Gastrocnemius medialis (tissue), 4 donors: ENCODE measurements around the gene AJM1. TPM values are rescaled to one million over a fixed set of nuclear protein-coding genes. Genes with fewer than 3 reads are reported as not detected.
"Not testable (repeated sequence)": the region's sequence is repeated elsewhere in the genome, so short reads cannot be mapped to it uniquely, and the experiment has no call there.

Experiments
- ATAC-seq, 2 donors: fragments of 150-250 bp; one replicate each; pipeline ENCODE4 v1.9.1; 2016
- DNase-seq, 2 donors: peaks; one replicate each; pipeline ENCODE4 v3.0.0-alpha.2; 2019
- H3K27ac ChIP-seq, 4 donors: fragments of 200-600 bp; sonication (generic); 1 replicate in 1 of 4; 2 replicates in 3 of 4; pipeline ENCODE4 v1.5.1; 2016 to 2018; ENCODE audit warnings: mild to moderate bottlenecking in 2 of 4, moderate library complexity in 1 of 4
- H3K27me3 ChIP-seq, 3 donors: fragments of 200-600 bp; sonication (generic) in 2 of 3; 1 replicate in 1 of 3; 2 replicates in 2 of 3; pipeline versions ENCODE4 v1.5.1 to v1.6.0; 2016 to 2019; ENCODE audit warnings: mild to moderate bottlenecking in 1 of 3, moderate library complexity in 1 of 3
- H3K36me3 ChIP-seq, 2 donors: fragments of 200-600 bp; sonication (generic) in 1 of 2; one replicate each; pipeline ENCODE4 v1.5.1; 2017 to 2018
- H3K4me1 ChIP-seq, 2 donors: fragments of 200-600 bp; sonication (generic) in 1 of 2; one replicate each; pipeline ENCODE4 v1.5.1; 2016 to 2017; ENCODE audit warnings: mild to moderate bottlenecking in 2 of 2
- H3K4me3 ChIP-seq, 4 donors: fragments of 200-600 bp; sonication (generic) in 3 of 4; 1 replicate in 1 of 4; 2 replicates in 3 of 4; pipeline ENCODE4 v1.5.1; 2016 to 2019; ENCODE audit warnings: mild to moderate bottlenecking in 2 of 4
- H3K9me3 ChIP-seq, 3 donors: fragments of 200-600 bp; sonication (generic) in 2 of 3; 1 replicate in 1 of 3; 2 replicates in 2 of 3; pipeline ENCODE4 v1.5.1; 2016 to 2019
- POLR2A ChIP-seq, 2 donors: fragments of 450-650 bp; IDR thresholded peaks; one replicate each; pipeline ENCODE4 v1.6.1; 2017; ENCODE audit warnings: antibody characterized with exemption in 2 of 2, mild to moderate bottlenecking in 2 of 2, moderate library complexity in 2 of 2
- in situ Hi-C, 4 donors: fragments of 200-750 bp; cut with MboI; loops; one replicate each; pipeline versions ENCODE4 v1.15.0 to v1.8.0; 2017; ENCODE audit warnings: low sequenced_read_pairs in 4 of 4
- intact Hi-C: fragments of 100-400 bp; cut with DNase I; formaldehyde crosslinking; loops from one replicate; pipeline ENCODE4 v1.15.1; 2023; ENCODE audit warnings: low total_unique reads
- total RNA-seq, 4 donors: library from RNA; depleted of rRNA; stranded (reverse); fragments of >200 nt; gene quantifications; one replicate each; pipeline versions ENCODE4 v1.1.0 to v1.2.3, GENCODE V29; 2016
- TF ChIP-seq, protein P1 (sequence below), 5 experiments: fragments of 450-650 bp in 3 of 5; fragments of 200-600 bp in 2 of 5; sonication (generic) in 2 of 5; IDR thresholded peaks in 4 of 5; conservative IDR thresholded peaks in 1 of 5; 1 replicate in 4 of 5; 2 replicates in 1 of 5; pipeline ENCODE4 v1.5.1; 2016 to 2019; ENCODE audit warnings: antibody characterized with exemption in 5 of 5, mild to moderate bottlenecking in 3 of 5, moderate library complexity in 3 of 5

Gene AJM1
- total RNA-seq, 4 donors from 2014 or later = 1.3 to 2.1 (median 1.6) TPM

GRCh38 chr9:136863623-136864273 is 21.5 kb downstream of the AJM1 start:
- no peak for ATAC-seq

DNA sequence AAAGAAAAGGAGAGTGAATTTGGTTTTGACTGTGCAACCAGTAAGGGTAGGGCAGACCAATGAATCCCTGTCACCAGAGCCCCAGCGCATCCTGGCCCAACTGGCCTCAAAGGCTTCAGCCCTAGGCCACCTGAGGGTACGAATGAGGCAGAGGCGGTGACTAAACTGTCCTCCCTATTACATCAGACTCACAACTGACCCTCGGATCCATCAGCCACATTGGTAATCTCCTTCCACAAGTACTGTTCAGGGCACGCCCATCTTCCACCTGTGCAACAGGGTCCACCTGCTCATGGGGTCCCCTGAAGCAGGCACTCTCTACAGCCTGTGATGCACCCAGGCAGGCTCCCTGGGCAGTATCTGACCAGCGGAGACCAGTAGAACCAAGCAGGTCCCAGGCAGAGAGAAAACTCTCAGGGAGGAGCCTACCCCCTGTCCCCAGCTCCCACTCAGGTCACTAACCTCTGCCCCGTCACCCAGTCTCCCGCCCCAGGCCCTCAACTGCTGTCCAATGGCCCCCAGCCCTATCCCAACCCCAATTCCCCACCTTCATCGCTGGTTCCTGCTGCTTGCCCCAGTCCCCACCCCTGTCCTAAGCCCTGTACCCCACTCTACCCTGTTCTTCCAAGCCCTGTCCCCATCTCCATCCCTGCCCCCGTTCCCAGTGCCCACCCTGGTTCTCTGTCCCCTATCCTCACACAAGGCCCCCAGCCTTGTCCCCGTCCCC is 22.9 kb downstream of the AJM1 start:
- ATAC-seq = no peak
- TF ChIP-seq, protein P1, sequence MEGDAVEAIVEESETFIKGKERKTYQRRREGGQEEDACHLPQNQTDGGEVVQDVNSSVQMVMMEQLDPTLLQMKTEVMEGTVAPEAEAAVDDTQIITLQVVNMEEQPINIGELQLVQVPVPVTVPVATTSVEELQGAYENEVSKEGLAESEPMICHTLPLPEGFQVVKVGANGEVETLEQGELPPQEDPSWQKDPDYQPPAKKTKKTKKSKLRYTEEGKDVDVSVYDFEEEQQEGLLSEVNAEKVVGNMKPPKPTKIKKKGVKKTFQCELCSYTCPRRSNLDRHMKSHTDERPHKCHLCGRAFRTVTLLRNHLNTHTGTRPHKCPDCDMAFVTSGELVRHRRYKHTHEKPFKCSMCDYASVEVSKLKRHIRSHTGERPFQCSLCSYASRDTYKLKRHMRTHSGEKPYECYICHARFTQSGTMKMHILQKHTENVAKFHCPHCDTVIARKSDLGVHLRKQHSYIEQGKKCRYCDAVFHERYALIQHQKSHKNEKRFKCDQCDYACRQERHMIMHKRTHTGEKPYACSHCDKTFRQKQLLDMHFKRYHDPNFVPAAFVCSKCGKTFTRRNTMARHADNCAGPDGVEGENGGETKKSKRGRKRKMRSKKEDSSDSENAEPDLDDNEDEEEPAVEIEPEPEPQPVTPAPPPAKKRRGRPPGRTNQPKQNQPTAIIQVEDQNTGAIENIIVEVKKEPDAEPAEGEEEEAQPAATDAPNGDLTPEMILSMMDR (IDR thresholded peaks at IDR 0.05 in 4 of 5, conservative IDR thresholded peaks at IDR 0.05 in 1 of 5) = no peak

More at GRCh38 chr9:136863623-136864273, 21.5 kb downstream of the AJM1 start:
- Histone ChIP-seq H3K27me3 (no peaks in the 10 kb centered on the region), H3K4me3 (no peak overlapping the region), H3K4me1 (peaks cover 27 to 29% of the 10 kb centered on the region in 2 donors), H3K27ac (no peak overlapping the region), H3K36me3 (peaks cover 0 to 31% of the 10 kb centered on the region in 2 donors), H3K9me3 (no peaks in the 10 kb centered on the region)
- no peak for TF ChIP-seq POLR2A (IDR thresholded peaks at IDR 0.05)
- TF ChIP-seq, protein P1 (IDR thresholded peaks at IDR 0.05 in 4 of 5, conservative IDR thresholded peaks at IDR 0.05 in 1 of 5) = no peak
- no peak for DNase-seq
- intact Hi-C loops (no loop called here), in situ Hi-C loops (no loop called here)

GRCh38 chr9:136865768-136866103 is 23.5 kb downstream of the AJM1 start:
- Histone ChIP-seq H3K36me3 (peaks cover 0 to 28% of the 10 kb centered on the region in 2 donors), H3K4me3 (peak overlapping the region; percentile 87 to 100 (median 94)), H3K4me1 (peaks cover 21 to 27% of the 10 kb centered on the region in 2 donors), H3K27me3 (no peaks in the 10 kb centered on the region), H3K27ac (peak overlapping the region; percentile 88 to 100 (median 97)), H3K9me3 (no peaks in the 10 kb centered on the region)
- intact Hi-C loops = loop anchor here (1.0 to 5.0 kb wide), 3 partner anchors 16 to 73 kb away; partner anchors contain the start of genes PHPT1, TMEM141 and TRAF2
- TF ChIP-seq POLR2A (IDR thresholded peaks at IDR 0.05) = no peak
- TF ChIP-seq, protein P1 (IDR thresholded peaks at IDR 0.05 in 4 of 5, conservative IDR thresholded peaks at IDR 0.05 in 1 of 5) = no peak
- peak; percentile 4 to 31 for ATAC-seq
- in situ Hi-C loops = no loop called here
- no peak for DNase-seq

More for the DNA sequence above, 22.9 kb downstream of the AJM1 start:
- Histone ChIP-seq H3K9me3 (no peaks in the 10 kb centered on the region), H3K4me1 (peaks cover 21 to 27% of the 10 kb centered on the region in 2 donors), H3K27me3 (no peaks in the 10 kb centered on the region), H3K36me3 (peaks cover 0 to 31% of the 10 kb centered on the region in 2 donors), H3K4me3 (peak overlapping the region; percentile 87 to 100 (median 94)), H3K27ac (peak overlapping the region; percentile 88 to 100 (median 97))
- in situ Hi-C loops = no loop called here
- intact Hi-C loops = loop anchor here (5.0 kb wide), 1 partner anchor 73 kb away; the partner anchor contains the start of gene TMEM141
- no peak for DNase-seq

DNA sequence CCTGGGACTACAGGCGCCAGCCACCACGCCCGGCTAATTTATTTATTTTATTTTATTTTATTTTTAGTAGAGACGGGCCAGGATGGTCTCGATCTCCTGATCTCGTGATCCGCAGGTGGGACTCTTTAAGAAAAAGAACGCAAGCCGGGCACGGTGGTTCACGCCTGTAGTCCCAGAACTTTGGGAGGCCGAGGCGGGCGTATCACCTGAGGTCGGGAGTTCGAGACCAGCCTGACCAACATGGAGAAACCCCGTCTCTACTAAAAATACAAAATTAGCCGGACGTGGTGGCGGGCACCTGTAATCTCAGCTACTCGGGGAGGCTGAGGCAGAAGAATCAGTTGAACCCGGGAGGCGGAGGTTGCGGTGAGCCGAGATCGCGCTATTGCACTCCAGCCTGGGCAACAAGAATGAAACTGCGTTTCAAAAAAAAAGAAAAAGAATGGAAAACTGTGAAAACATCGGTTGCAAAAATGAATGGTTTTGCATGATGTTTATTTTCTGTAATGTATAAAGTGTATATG is 24.7 kb downstream of the AJM1 start:
- intact Hi-C loops = loop anchor here (1.0 to 5.0 kb wide), 3 partner anchors 18 to 75 kb away; partner anchors contain the start of genes PHPT1, TMEM141 and TRAF2
- ATAC-seq, DNase-seq, H3K9me3 ChIP-seq, in situ Hi-C loops, H3K27me3 ChIP-seq: not testable (repeated sequence)
- Histone ChIP-seq H3K4me1 (peaks cover 21 to 27% of the 10 kb centered on the region in 2 donors), H3K36me3 (peaks cover 0 to 25% of the 10 kb centered on the region in 2 donors), H3K27ac (peak overlapping the region; percentile 73 to 98 (median 84)), H3K4me3 (peak overlapping the region; percentile 62 to 100 (median 94))

DNA sequence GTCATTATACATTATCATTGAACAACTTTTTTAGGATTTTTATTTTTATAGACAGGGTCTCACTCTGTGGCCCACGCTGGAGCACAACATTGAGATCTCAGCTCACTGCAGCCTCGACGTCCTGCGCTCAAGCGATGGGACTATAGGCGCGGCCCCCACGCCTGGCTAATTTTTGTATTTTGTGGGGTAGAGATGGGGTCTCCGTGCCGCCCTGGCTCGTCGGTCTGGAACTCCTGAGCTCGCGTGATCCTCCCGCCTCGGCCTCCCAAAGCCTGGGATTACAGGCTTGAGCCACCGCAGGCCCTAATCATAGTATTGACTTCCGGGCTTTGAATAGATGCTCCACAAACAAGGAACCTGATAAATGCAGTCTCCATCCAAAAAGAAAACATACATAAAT is 25.2 kb downstream of the AJM1 start:
- peaks cover 0 to 19% of the 10 kb centered on the region in 2 donors for H3K36me3 ChIP-seq
- no peaks in the 10 kb centered on the region for H3K9me3 ChIP-seq
- H3K27me3 ChIP-seq = no peaks in the 10 kb centered on the region
- in situ Hi-C loops (no loop called here), intact Hi-C loops (loop anchor here (5.0 kb wide), 1 partner anchor 75 kb away; the partner anchor contains the start of gene TMEM141)
- ATAC-seq = no peak
- H3K27ac ChIP-seq = no peak overlapping the region
- DNase-seq = no peak
- no peak overlapping the region for H3K4me3 ChIP-seq
- TF ChIP-seq POLR2A (IDR thresholded peaks at IDR 0.05) = no peak
- TF ChIP-seq, protein P1 (IDR thresholded peaks at IDR 0.05 in 4 of 5, conservative IDR thresholded peaks at IDR 0.05 in 1 of 5) = no peak
- H3K4me1 ChIP-seq = peaks cover 21 to 27% of the 10 kb centered on the region in 2 donors
